ENCODE results near the gene CBR3.

Gene CBR3

DNA sequence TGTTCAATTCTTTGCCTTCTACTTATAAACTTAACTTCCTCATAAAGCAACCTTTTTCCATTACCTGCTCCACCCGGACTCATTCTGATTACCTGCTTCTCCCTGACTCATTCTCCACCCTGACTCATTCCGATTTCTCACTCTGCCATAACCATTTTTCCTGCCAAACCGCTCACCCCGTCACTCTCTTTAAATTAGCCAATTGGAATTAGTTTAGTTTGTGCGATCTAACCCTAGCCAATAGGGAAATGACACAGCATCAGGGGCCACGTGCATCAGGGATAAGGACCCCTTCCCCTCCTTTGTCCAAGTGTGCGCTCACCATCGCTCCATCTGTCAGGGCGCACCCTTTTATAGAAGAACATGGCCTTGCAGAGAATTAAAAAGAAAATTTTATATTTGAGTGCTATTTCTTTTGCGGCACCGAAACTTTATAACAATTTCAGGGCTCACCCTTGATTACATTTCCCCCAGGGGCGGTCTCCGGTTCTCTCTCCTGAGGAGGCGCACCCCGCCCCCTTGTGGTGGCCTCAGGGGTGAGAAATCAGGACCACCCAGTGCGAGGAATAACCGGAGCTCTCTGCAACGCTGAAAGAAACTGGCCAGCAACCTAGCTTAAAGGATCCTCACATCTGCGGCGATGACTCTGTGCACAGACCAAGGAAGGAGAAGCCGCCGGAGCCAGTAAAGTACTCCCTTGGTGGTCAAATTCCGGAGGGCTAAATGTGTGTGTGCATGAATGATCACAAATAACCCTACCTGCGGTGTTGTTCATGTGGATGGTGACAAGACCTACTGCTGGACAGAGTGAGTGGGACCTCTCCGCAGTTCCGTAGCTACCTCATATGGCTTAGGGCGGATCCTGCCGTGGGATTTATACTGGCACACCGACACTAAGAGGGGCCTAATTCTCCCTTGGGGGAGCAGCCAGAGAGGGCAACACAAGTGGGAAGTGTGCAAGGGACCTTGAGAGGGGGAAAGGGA, 30.3 kb upstream of the CBR3 start:
- TF ChIP-seq, protein P1, sequence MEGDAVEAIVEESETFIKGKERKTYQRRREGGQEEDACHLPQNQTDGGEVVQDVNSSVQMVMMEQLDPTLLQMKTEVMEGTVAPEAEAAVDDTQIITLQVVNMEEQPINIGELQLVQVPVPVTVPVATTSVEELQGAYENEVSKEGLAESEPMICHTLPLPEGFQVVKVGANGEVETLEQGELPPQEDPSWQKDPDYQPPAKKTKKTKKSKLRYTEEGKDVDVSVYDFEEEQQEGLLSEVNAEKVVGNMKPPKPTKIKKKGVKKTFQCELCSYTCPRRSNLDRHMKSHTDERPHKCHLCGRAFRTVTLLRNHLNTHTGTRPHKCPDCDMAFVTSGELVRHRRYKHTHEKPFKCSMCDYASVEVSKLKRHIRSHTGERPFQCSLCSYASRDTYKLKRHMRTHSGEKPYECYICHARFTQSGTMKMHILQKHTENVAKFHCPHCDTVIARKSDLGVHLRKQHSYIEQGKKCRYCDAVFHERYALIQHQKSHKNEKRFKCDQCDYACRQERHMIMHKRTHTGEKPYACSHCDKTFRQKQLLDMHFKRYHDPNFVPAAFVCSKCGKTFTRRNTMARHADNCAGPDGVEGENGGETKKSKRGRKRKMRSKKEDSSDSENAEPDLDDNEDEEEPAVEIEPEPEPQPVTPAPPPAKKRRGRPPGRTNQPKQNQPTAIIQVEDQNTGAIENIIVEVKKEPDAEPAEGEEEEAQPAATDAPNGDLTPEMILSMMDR (conservative IDR thresholded peaks at IDR 0.05; ENCODE audit: control insufficient read depth, insufficient read depth, low read depth, low read length): peak; percentile 45
- peak overlapping the region; percentile 53 for H3K4me3 ChIP-seq (ENCODE audit: control insufficient read depth, low read depth, low read length)
- DNase-seq (ENCODE audit: low read depth): peak; percentile 77

DNA sequence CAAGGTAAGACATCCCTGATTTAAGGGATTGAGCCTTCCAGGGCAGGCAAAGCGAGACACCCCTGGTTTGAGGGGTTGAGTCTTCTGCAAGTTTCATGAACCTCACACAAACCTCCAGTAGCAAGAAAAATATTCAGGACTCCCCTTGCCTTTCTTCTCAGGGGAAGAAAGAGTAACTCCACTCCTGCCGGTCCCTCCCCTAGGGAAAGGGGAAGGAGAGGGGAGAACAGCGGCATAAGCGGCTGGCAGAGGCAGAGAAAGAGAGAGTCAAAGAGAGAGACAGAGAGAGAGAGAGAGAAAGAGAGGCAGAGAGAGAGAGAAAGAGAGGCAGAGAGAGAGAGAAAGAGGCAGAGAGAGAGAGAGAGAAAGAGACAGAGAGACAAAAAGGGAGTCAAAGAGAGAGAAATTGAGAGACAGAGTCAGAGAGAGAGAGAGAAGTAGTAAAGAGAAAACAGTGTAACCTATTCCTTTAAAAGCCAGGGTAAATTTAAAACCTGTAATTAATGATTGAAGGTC, 29.5 kb upstream of the CBR3 start:
- DNase-seq (ENCODE audit: low read depth): no peak
- TF ChIP-seq, protein P1 (conservative IDR thresholded peaks at IDR 0.05; ENCODE audit: control insufficient read depth, insufficient read depth, low read depth, low read length): no peak
- H3K4me3 ChIP-seq (ENCODE audit: control insufficient read depth, low read depth, low read length): peak overlapping the region; percentile 53

DNA sequence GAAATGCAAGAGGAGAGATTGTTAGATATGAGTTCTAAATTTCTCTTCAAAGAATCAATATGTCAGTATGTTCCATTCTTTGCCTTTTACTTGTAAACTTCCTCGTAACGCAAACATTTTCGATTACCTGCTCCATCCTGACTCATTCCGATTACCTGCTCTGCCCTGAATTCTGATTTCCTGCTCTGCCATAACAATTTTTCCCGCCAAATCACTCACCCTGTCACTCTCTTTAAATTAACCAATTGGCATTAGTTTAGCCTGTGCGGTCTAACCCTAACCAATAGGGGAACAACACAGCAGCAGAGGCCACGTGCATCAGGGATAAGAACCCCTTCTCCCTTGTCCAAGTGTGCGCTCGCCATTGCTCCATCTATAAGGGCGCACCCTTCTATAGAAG, 25.0 kb upstream of the CBR3 start:
- no peak overlapping the region for H3K4me3 ChIP-seq (ENCODE audit: control insufficient read depth, low read depth, low read length)
- DNase-seq (ENCODE audit: low read depth): no peak
- TF ChIP-seq, protein P1 (conservative IDR thresholded peaks at IDR 0.05; ENCODE audit: control insufficient read depth, insufficient read depth, low read depth, low read length): no peak

DNA sequence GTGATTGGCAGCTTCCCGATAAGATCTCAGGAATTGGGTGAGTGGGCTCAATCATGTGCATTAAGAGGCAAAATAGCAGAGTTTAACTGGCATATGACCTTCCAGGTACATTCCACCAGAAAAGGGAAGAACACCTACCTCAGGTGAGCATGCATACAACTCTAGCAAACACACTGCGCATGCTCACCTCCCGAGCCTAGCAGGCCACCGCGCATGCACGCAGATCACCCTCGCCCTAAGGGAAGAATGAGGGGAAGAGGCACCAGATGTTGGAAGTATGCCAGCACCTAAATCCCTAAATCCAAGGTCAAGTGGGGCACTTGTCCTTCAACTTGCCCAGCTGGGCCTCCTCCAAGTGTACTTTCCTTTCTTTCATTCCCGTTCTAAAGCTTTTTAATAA, 23.6 kb upstream of the CBR3 start:
- TF ChIP-seq, protein P1 (conservative IDR thresholded peaks at IDR 0.05; ENCODE audit: control insufficient read depth, insufficient read depth, low read depth, low read length): no peak

DNA sequence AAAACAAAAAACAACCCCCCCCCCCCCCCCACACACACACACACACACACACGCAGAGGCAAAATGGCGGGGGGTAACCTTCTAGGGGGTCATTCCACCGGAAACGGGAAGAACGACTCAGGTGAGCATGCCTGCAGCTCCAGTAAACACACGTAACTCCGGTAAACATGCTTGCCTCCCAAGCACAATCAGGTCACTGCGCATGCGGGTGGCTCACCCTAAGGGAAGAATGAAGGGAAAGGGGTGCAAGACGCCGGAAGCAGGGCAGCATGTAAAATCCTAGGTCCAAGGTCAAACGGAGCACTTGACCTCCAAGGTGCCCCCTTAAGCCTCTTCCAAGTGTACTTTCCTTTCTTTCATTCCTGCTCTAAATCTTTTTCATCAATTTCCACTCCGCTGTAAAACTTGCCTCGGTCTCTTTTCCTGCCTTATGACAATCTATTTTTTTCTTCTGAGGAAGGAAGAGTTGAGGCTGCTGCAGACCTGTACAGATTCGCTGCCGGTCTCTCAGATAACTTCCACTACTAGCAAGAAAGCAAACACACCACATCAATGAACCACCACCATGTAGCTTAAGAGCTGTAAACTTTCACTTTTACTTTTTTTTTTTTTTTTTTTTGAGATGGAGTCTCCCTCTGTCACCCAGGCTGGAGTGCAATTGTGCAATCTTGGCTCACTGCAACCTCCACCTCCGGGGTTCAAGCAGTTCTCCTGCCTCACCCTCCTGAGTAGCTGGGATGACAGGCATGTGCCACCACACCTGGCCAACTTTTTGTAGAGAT, 21.0 kb upstream of the CBR3 start:
- no peak overlapping the region for H3K4me3 ChIP-seq (ENCODE audit: control insufficient read depth, low read depth, low read length)
- DNase-seq (ENCODE audit: low read depth): no peak
- TF ChIP-seq, protein P1 (conservative IDR thresholded peaks at IDR 0.05; ENCODE audit: control insufficient read depth, insufficient read depth, low read depth, low read length): no peak

More for the DNA sequence above, 23.6 kb upstream of the CBR3 start:
- H3K4me3 ChIP-seq (ENCODE audit: control insufficient read depth, low read depth, low read length): no peak overlapping the region
- DNase-seq (ENCODE audit: low read depth): no peak

DNA sequence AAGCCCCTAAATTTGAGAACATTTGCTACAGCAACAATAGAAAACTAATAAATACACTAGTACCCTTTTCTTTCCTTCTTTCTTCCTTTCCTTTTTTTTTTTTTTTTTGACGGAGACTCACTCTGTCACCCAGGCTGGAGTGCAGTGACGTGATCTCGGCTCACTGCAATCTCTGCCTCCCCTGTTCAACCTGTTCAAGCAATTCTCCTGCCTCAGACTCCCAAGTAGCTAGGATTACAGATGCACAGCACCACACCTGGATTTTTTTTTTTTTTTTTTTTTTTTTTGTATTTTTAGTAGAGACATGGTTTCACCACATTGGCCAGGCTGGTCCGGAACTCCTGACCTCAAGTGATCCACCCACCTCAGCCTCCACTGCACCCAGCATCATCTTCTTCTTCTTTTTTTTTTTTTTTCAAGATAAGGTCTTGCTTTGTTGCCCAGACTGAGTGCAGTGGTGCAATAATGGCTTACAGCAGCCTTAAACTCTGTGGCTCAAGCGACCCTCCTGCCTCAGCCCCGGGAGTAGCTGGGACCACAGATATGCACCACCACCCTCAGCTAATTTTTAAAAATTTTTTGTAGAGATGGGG, 19.6 kb upstream of the CBR3 start:
- no peak for DNase-seq (ENCODE audit: low read depth)
- no peak overlapping the region for H3K4me3 ChIP-seq (ENCODE audit: control insufficient read depth, low read depth, low read length)
- TF ChIP-seq, protein P1 (conservative IDR thresholded peaks at IDR 0.05; ENCODE audit: control insufficient read depth, insufficient read depth, low read depth, low read length): no peak

All from fibroblast of mammary gland (primary cell).